HUDEP-2 (cell line): ENCODE data around the gene SPEF1.

Experiments
- DNase-seq, 76 experiments: peaks; one replicate each; lab custom pipeline; 2025; ENCODE audit not compliant: unreplicated experiment in 76 of 76; lab: John Stamatoyannopoulos, UW

SPEF1 gene

GRCh38 chr20:3733119-3733995 lies 47.9 kb downstream of the SPEF1 start:
- DNase-seq, result no peak

GRCh38 chr20:3732327-3733118 lies 48.7 kb downstream of the SPEF1 start, which contains the start of gene HSPA12B:
HSPA12B (plus strand) TSS chr20:3732685; CDS start chr20:3738675, 5,990 bp downstream.
- no peak for DNase-seq

GRCh38 chr20:3731944-3732326 lies 49.3 kb downstream of the SPEF1 start:
- DNase-seq, result no peak

GRCh38 chr20:3730803-3731672 lies 50.2 kb downstream of the SPEF1 start:
- no peak for DNase-seq

GRCh38 chr20:3729811-3730540 lies 51.3 kb downstream of the SPEF1 start:
- no peak for DNase-seq

- DNase-seq, result no peak
These were observed 51.9 kb downstream of the SPEF1 start for GRCh38 chr20:3729378-3729777.

- DNase-seq, result no peak
These were observed 52.4 kb downstream of the SPEF1 start for GRCh38 chr20:3728876-3729275.

- DNase-seq, result no peak
These were observed 52.9 kb downstream of the SPEF1 start for GRCh38 chr20:3728354-3728753.
